Activated T-cell treated with anti-CD3 and anti-CD28 coated beads, Interleukin-2, amount 50 U/mL, for 72 hours (primary cell): ENCODE measurements around the gene TSPAN8. TPM values are rescaled to one million over a fixed set of nuclear protein-coding genes. Genes with fewer than 3 reads are reported as not detected.

Experiments used
- ATAC-seq, 2 donors: fragments of 150-1000 bp; cut with Tn5 transposase; replicated peaks in 1 of 2; 2 replicates each; pipeline ENCODE4 v1.10.0; 2021; ENCODE audit warnings: moderate library complexity in 2 of 2, mild to moderate bottlenecking in 1 of 2
- DNase-seq, 2 donors: peaks; one replicate each; pipeline ENCODE4 v3.0.0; 2021 to 2022; ENCODE audit warnings: mixed read lengths in 1 of 2
- H3K27ac Mint-ChIP-seq: one replicate; pipeline ENCODE4 v1.8.0; 2022; ENCODE audit warnings: mild to moderate bottlenecking, moderate library complexity, mixed read lengths
- H3K27me3 Mint-ChIP-seq: one replicate; pipeline ENCODE4 v1.8.0; 2022; ENCODE audit warnings: low read depth, mixed read lengths
- H3K36me3 Mint-ChIP-seq, 2 donors: one replicate each; pipeline ENCODE4 v1.8.0; 2022; ENCODE audit warnings: mixed read lengths in 2 of 2, mild to moderate bottlenecking in 1 of 2; ENCODE audit not compliant: insufficient read depth in 2 of 2
- H3K4me1 Mint-ChIP-seq: one replicate; pipeline ENCODE4 v1.8.0; 2022; ENCODE audit warnings: low read depth, mixed read lengths
- H3K4me3 Mint-ChIP-seq, 2 donors: one replicate each; pipeline ENCODE4 v1.8.0; 2022; ENCODE audit warnings: mild to moderate bottlenecking in 2 of 2, mixed read lengths in 2 of 2, moderate library complexity in 2 of 2
- H3K9me3 Mint-ChIP-seq, 2 donors: one replicate each; pipeline ENCODE4 v1.8.0; 2022; ENCODE audit warnings: mixed read lengths in 2 of 2
- total RNA-seq, 2 donors: library from RNA; stranded (reverse); gene quantifications; one replicate each; pipeline ENCODE4 v1.2.3, GENCODE V29; 2022

Gene TSPAN8
- total RNA-seq, result not detected

DNA sequence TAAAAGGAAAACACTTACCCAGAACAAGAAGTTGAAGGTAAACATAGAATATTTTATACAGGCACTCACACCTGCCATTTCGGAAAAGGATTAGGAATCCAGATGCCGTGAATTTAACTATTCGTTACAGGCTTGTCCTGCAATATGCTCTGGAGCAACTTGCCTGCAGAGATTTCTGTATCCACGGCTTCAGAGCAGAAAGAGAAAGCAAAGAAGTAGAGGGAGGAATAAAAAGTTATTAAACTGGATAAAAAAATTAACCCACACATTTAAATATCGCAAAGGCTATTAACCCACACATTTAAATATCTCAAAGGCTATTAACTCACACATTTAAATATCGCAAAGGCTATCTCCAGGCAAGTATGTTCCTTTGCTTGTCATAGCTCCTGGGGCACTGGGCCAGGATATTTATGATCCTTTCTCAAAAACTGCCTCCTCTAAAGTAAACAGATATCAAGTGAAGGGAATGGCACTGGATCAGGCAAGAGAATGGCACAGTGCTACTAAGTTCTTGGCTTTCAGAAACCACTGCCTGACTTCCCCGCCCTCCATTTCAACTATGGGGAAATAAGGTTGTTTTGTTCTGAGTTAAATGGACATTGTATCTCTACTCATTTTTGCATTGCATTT lies at the start of gene TSPAN8:
Gene TSPAN8, minus strand, starts transcription at position 399 of the 633 bp plus-strand sequence. Its CDS starts 321 bp downstream, at position 78.
- ATAC-seq, result no peak

GRCh38 chr12:71201136-71201679 lies 43.4 kb upstream of the TSPAN8 start:
- no peaks in the 10 kb centered on the region for H3K4me1 Mint-ChIP-seq
- H3K4me3 Mint-ChIP-seq, result no peak overlapping the region
- H3K27me3 Mint-ChIP-seq, result no peaks in the 10 kb centered on the region
- no peak for ATAC-seq
- peaks cover 0 to 5% of the 10 kb centered on the region in 2 donors for H3K9me3 Mint-ChIP-seq
- DNase-seq, result no peak
- no peak overlapping the region for H3K27ac Mint-ChIP-seq
- no peaks in the 10 kb centered on the region for H3K36me3 Mint-ChIP-seq

More for the DNA sequence above, at the start of gene TSPAN8:
- Mint-ChIP-seq H3K27ac (no peak within 1 kb of the TSS), H3K4me3 (no peak within 1 kb of the TSS), H3K9me3 (peaks cover 2 to 3% of the 10 kb centered on the region in 2 donors), H3K4me1 (no peaks in the 10 kb centered on the region), H3K27me3 (no peaks in the 10 kb centered on the region), H3K36me3 (no peaks in the 10 kb centered on the region)
- no peak for DNase-seq

DNA sequence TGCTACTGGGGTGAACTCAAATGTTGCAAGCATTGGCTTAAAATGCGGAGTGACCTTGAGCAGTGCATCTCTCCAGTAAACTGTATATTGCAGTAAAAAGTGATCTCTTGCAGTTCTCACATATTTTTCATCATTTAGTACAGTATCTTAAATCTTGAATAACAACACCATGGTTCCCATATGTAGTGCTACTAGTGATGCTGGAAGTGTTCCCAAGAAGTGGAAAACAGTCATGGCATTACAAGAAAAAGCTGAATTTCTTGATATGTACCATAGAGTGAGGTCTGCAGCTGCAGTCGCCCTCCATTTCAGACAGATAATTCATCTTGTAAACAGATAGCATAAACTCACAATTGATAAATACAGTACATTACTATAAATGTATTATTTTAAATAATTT lies 42.9 kb upstream of the TSPAN8 start:
- Mint-ChIP-seq H3K4me1 (no peaks in the 10 kb centered on the region), H3K27ac (no peak overlapping the region), H3K36me3 (no peaks in the 10 kb centered on the region), H3K4me3 (no peak overlapping the region), H3K27me3 (no peaks in the 10 kb centered on the region), H3K9me3 (peaks cover 0 to 3% of the 10 kb centered on the region in 2 donors)
- ATAC-seq (no peak), DNase-seq (no peak)

DNA sequence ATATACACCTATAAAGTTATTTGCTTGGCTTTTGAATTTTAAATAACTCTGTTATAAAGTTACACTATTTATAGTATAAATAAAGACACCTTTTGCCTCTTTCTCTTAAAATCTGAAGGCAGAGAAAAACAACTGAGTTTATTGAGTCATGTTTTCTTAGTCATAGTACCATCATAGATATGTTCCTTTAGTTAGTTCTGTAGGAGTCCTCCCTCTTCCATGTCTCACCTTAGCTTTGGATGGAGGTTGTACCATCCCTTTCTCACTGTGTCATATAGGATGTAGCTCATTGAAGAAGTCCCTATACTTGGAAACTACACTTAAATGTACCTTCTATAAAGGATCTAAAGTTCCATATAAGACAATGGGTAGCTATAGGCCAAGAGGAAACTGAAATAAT lies 39.7 kb upstream of the TSPAN8 start:
- no peak overlapping the region for H3K4me3 Mint-ChIP-seq
- no peak overlapping the region for H3K27ac Mint-ChIP-seq
- no peaks in the 10 kb centered on the region for H3K36me3 Mint-ChIP-seq
- DNase-seq, result no peak
- ATAC-seq, result no peak
- H3K4me1 Mint-ChIP-seq, result no peaks in the 10 kb centered on the region
- H3K9me3 Mint-ChIP-seq, result no peaks in the 10 kb centered on the region
- H3K27me3 Mint-ChIP-seq, result no peaks in the 10 kb centered on the region

DNA sequence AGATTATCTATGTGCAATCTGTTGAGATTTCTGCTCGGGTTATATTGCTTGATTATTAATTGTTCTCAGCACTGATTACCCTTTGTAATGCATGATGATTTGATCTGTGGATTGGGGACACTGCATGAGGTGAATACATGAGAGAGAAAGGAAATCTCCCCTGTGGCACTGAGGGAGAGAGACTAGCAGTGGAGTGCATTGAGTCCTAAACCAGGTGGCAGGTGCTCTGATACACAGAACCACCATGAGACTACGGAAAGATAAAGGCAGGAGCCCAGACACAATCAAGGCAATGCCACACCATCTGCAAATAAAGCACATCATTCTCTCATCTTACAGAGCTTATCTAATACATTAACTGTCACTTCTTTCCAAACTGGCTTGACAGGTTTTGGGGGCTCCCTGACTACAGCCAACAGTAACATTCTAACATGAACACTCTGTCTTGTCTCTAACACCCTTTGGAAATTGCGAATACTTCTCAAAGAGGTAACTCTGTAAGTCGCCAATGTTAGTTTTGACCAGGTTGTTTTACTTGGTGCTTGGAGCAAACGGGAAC lies 37.6 kb upstream of the TSPAN8 start:
- Mint-ChIP-seq H3K27ac (no peak overlapping the region), H3K27me3 (no peaks in the 10 kb centered on the region), H3K36me3 (no peaks in the 10 kb centered on the region), H3K4me1 (no peaks in the 10 kb centered on the region), H3K9me3 (no peaks in the 10 kb centered on the region), H3K4me3 (no peak overlapping the region)
- ATAC-seq, result no peak
- no peak for DNase-seq

DNA sequence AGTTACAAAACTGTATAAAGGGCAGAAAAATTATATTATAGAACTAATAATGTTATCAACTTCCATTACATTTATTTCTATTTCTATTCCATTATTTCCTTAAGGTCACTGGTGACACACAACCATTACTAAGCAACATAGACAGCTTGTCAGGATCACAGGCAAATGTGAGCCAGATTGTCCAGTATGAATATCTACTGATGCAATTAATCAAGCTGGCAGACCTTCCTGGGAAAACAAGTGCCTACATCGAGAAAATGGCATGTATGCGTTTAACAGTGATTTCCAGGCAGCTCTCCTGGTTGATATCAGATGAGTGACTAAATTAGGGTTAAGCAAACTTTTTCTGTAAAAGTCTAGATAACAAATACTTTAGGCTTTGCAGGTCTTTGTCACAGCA lies 36.9 kb upstream of the TSPAN8 start:
- no peaks in the 10 kb centered on the region for H3K27me3 Mint-ChIP-seq
- ATAC-seq (no peak), DNase-seq (no peak)
- no peak overlapping the region for H3K4me3 Mint-ChIP-seq
- peaks cover 0 to 2% of the 10 kb centered on the region in 2 donors for H3K9me3 Mint-ChIP-seq
- H3K4me1 Mint-ChIP-seq, result peaks cover 4% of the 10 kb centered on the region
- no peaks in the 10 kb centered on the region for H3K36me3 Mint-ChIP-seq
- H3K27ac Mint-ChIP-seq, result no peak overlapping the region

DNA sequence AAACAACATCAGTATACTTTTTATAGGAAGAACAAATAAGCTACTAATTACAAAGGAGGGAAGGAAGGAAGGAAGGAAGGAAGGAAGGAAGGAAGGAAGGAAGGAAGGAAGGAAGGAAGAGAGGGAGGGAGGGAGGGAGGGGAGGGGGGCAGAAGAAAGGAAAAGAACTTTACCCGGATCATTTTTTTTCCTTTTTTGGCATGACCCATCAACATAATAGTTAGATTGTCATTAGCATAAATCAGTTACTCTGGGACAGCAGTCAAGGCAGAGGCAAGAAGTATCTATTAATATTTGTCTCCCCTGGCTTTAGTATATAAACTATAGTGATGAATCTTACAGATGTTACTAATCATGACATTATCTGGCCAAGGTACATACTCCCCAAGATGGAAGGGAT lies 35.2 kb upstream of the TSPAN8 start:
- ATAC-seq (no peak), DNase-seq (no peak)
- no peaks in the 10 kb centered on the region for H3K27me3 Mint-ChIP-seq
- H3K9me3 Mint-ChIP-seq, result peaks cover 0 to 2% of the 10 kb centered on the region in 2 donors
- no peak overlapping the region for H3K27ac Mint-ChIP-seq
- H3K4me1 Mint-ChIP-seq, result peaks cover 4% of the 10 kb centered on the region
- no peaks in the 10 kb centered on the region for H3K36me3 Mint-ChIP-seq
- no peak overlapping the region for H3K4me3 Mint-ChIP-seq

DNA sequence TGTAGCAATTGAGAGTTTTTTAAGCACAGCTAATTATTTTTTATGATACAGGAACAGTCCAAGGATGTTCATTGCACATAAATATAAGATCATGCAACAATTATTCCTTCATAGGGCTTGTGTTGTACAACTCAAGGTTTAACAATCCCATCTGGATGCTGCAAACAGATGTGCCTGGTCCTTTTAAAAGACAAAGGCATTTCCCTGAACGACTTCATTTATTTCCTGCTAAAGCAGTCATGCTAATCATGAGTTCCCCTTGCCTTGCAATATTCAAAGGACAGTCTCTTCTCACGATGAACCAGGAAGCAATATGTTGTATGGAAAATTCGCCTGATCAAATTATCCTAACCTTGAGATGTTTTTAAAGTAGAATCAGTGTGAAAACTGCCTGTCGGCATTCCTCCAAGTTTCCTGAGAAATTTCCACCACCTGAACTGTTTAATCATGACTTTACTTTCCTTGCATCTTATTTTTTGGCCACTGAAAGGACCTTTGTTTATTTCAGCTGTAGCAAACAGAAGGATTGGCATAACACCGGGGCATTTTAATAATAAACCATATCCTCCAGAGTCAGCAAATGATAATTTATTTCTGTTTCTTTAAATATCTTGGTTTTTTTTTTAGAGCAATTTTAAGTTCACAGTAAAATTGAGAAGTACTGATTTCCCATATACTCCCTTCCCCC lies 33.9 kb upstream of the TSPAN8 start:
- no peaks in the 10 kb centered on the region for H3K27me3 Mint-ChIP-seq
- ATAC-seq (no peak), DNase-seq (no peak)
- H3K4me3 Mint-ChIP-seq, result no peak overlapping the region
- no peaks in the 10 kb centered on the region for H3K36me3 Mint-ChIP-seq
- H3K4me1 Mint-ChIP-seq, result peaks cover 4% of the 10 kb centered on the region
- no peak overlapping the region for H3K27ac Mint-ChIP-seq
- peaks cover 0 to 2% of the 10 kb centered on the region in 2 donors for H3K9me3 Mint-ChIP-seq

DNA sequence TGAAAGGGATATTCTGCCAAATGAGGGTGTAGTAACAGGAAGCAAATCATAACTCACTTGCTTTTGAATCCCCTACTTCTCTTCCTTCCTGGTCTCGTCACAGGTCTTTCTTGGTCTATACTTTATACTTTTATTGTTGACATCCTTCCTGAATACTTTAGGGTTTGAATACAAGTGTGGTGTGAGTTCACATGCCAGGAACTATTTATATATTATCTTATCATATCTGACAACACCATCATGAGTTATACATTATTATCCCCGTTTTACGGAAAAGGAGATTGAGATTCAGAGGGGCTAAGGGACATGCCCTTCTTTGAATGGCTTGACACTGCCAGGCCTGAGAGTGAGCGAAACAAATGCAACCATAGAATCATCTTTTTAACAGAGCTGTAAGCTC lies 33.0 kb upstream of the TSPAN8 start:
- ATAC-seq, result no peak
- no peak for DNase-seq
- Mint-ChIP-seq H3K36me3 (no peaks in the 10 kb centered on the region), H3K27me3 (no peaks in the 10 kb centered on the region), H3K4me3 (no peak overlapping the region), H3K4me1 (peaks cover 4% of the 10 kb centered on the region), H3K9me3 (peaks cover 0 to 2% of the 10 kb centered on the region in 2 donors), H3K27ac (no peak overlapping the region)

- no peak for ATAC-seq
Measured at GRCh38 chr12:71187379-71187778, 29.6 kb upstream of the TSPAN8 start.

GRCh38 chr12:71186571-71187288 lies 28.9 kb upstream of the TSPAN8 start:
- Mint-ChIP-seq H3K4me1 (peaks cover 4% of the 10 kb centered on the region), H3K36me3 (no peaks in the 10 kb centered on the region), H3K9me3 (peaks cover 0 to 2% of the 10 kb centered on the region in 2 donors), H3K4me3 (no peak overlapping the region), H3K27ac (no peak overlapping the region), H3K27me3 (no peaks in the 10 kb centered on the region)
- ATAC-seq (no peak), DNase-seq (no peak)

More at GRCh38 chr12:71187379-71187778, 29.6 kb upstream of the TSPAN8 start:
- Mint-ChIP-seq H3K27ac (no peak overlapping the region), H3K4me1 (peaks cover 4% of the 10 kb centered on the region), H3K4me3 (no peak overlapping the region), H3K9me3 (peaks cover 0 to 2% of the 10 kb centered on the region in 2 donors), H3K27me3 (no peaks in the 10 kb centered on the region), H3K36me3 (no peaks in the 10 kb centered on the region)
- DNase-seq, result no peak

DNA sequence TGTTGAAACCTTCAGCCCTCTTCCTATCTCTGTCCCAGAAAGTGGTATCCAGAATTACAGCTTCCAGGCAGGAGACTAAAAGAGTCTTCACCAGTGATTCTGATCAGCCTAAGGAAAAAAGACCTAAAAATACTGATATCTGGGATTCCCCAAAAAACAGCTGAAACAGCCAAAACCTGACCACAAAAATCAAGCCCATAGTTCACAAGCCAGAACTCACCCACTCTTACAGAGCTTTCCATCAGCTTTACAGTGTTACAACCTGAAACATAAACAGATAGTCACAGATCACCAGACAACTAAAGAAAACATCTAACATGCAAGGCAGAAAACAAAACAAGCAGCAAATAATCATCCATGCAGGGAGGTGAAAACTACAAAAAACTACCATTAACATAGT lies 26.0 kb upstream of the TSPAN8 start:
- H3K4me3 Mint-ChIP-seq, result no peak overlapping the region
- no peak overlapping the region for H3K27ac Mint-ChIP-seq
- H3K9me3 Mint-ChIP-seq, result no peaks in the 10 kb centered on the region
- ATAC-seq (no peak), DNase-seq (no peak)
- no peaks in the 10 kb centered on the region for H3K27me3 Mint-ChIP-seq
- no peaks in the 10 kb centered on the region for H3K4me1 Mint-ChIP-seq
- H3K36me3 Mint-ChIP-seq, result no peaks in the 10 kb centered on the region

GRCh38 chr12:71183018-71183417 lies 25.2 kb upstream of the TSPAN8 start:
- H3K27ac Mint-ChIP-seq, result no peak overlapping the region
- ATAC-seq, result no peak

More at GRCh38 chr12:71183018-71183417, 25.2 kb upstream of the TSPAN8 start:
- DNase-seq, result no peak
- peaks cover 0 to 2% of the 10 kb centered on the region in 2 donors for H3K9me3 Mint-ChIP-seq
- no peaks in the 10 kb centered on the region for H3K4me1 Mint-ChIP-seq
- no peaks in the 10 kb centered on the region for H3K27me3 Mint-ChIP-seq
- H3K36me3 Mint-ChIP-seq, result no peaks in the 10 kb centered on the region
- H3K4me3 Mint-ChIP-seq, result no peak overlapping the region
